Endometrium (tissue), 2 donors: ENCODE measurements around the gene NUDT4B.
"Not testable (repeated sequence)": the region's sequence is repeated elsewhere in the genome, so short reads cannot be mapped to it uniquely, and the experiment has no call there.

Experiments used
- FAIRE-seq: peaks from 2 replicates; lab custom pipeline; 2012; peaks lifted over from hg19 to GRCh38; lab: Jason Lieb, UNC
- donor health status: control.
- donor health status: control.

NUDT4B gene

DNA sequence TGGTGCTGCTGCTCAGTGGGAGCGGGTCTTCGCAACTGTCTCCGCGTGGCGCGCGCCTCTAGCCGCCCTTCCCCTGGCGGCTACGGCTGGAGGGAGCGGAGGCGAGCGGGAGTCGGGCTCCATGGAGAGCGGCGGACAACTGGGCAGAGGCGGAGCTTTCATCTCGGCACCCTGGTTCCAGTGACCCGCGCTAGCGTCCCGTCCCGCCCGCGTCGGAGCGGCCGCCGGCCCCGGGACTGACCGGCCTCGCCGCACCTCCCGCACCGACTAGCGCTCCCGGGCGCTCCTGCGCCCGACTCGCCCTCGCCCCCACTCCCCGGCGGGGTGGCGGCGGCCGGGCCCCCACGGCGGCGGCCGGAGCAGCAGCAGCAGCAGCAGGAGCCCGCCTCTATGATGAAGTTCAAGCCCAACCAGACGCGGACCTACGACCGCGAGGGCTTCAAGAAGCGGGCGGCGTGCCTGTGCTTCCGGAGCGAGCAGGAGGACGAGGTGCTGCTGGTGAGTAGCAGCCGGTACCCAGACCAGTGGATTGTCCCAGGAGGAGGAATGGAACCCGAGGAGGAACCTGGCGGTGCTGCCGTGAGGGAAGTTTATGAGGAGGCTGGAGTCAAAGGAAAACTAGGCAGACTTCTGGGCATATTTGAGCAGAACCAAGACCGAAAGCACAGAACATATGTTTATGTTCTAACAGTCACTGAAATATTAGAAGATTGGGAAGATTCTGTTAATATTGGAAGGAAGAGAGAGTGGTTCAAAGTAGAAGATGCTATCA lies at the start of gene NUDT4B:
NUDT4B (plus strand) TSS at position 212 of the 772 bp plus-strand sequence; CDS start at position 391, 179 bp downstream.
- not testable (repeated sequence) for FAIRE-seq

DNA sequence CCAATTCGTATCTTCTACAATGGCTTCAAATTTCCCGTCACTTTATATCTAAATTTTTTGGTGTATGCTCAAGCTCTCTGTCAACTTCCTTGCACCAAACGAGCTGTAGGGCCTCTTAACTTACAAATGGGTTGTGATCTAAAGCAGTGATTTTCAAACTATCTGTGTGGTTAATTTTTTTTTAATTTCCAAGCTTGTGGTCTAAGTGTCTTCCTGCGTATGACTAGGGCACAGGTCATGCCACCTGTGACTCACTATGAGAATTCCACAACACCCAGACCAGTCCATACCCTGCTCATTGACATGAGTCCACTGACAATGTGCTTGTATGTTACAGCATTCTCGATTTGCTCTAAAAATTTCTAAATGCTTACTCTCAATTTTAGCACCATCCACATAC lies 49.2 kb upstream of the NUDT4B start:
- FAIRE-seq = not testable (repeated sequence)

DNA sequence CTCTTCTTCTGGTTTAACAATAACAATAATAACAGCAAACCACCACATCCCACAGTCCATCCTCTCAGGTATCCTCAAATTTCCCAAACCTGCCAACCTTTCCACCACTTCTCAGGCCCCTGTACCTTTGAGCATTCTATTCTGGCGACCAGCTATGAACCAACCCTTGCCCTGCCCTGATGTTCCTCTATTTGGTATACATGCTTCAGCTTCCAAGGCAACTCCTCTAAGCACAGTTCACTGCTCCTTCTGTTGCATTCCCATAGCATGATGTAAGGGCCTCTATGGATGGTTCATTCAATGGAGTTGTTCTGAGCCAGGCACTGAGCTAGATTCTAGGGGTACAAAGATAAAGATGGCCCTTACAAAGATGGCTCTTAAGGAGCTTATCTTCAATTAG lies 46.3 kb upstream of the NUDT4B start:
- not testable (repeated sequence) for FAIRE-seq

DNA sequence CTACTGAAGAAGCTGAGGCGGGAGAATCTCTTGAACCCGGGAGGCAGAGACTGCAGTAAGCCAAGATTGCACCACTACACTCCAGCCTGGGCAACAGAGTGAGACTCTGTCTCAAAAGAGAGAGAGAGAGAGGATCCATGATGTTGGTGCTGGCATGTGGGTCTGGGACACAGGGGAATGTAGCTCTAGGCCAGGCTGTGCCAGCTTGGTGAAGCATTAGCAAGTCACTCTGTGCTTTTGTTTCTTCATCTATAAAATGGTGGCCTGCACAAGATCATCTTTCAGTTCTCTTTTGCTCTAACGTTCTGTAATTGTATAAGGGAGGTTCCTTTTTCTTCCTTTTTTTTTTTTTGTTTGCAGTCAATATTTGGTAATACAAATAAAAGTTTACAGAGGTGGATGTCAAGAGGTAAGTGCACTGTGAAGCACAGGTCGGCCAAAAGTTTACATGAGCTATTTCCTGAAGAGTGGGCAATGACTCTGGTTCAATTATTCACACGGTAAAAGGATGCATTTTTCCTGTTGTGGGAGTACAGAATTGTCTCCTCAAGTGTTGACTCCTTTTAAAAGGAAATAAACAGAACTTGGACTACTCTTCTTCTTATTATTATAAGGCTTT lies 44.5 kb upstream of the NUDT4B start:
- not testable (repeated sequence) for FAIRE-seq

DNA sequence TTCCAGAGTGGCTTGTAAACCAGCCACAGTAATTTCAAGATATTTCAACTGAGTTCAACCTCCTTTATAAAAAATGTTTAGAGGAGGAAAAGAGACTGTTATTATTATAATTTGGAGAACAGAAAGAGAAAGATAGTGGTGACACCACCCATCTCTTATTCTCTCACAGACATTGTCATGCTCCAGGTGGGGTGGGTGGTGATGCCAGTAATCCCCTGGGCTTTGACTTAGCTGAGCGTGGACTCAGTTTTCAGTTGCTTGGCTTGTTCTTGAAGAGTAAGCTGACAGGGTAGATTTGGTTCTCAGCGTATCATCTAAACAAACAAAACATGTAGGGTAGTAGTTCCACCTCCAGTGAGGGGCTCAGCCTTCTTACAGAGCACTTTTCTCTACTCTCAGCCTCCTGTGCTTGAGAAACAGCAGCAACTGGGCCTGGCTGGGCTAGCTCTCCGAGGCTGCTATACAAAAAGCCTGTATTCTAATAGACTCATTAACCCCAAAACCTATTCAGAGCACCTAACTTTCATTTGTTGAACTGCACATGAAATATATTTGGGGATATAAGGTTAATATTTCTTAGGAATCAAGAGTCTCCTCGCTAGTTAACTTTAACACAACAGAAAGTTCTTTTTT lies 43.1 kb upstream of the NUDT4B start:
- FAIRE-seq = not testable (repeated sequence)

DNA sequence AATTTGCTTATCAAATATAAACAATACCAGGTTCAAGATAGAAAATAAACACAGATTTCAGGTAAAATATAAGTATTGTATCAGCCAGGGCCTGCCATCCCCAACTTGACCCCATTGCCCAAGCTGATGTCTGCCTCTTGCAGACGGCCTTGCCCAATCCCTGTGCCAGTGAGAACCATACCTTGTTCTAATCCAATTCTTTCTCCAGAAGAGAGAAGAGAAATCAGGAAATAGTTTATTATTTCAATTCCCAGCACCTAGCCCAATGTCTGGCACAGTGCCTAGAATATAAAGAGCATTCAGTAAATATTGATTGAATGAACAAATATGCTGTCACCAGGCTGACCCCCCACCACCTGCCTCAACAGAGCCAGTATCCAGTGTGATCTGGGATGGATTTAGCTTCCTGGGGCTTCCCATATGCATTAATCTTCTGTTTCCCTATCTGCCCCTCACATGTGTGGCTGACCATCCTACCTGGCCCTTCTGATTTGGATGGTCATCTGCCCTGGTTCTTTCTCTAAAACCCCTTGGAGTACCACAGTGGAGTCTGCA lies 39.7 kb upstream of the NUDT4B start:
- FAIRE-seq = not testable (repeated sequence)

DNA sequence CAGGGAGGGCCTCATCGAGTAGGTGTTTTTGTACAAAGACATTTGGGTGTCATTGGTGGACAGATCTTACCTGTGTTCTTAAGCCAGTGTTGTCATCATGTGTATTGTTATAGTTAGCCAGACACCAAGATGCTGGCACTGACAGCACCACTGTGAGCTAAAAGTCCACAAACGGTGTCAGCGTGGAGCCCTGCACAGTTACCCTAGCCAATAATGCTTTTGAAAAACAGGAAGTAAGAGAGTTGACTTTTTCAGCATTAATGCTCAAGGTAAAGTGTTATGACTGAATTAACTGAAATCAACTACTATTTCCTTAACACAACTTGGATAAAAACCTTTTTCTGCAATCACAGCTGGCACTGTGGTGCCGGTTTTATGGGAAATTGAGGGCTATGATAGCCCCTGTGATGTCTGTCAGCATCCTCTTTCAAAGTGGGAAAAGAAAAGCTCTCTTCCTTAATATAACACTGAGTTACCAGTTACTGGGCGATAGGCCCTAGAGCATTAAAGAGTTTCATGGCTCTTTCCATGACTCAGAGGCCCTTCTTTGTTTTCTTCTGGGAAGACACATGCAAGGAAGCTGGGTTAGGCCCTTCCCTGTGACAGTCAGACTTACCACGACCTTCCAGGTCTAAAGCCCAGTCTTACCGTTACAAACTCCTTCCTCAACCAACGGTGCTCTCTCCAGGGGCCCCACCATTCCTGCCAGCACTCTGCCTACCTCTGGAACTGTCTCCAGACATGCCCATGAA lies 37.6 kb upstream of the NUDT4B start:
- FAIRE-seq = not testable (repeated sequence)

DNA sequence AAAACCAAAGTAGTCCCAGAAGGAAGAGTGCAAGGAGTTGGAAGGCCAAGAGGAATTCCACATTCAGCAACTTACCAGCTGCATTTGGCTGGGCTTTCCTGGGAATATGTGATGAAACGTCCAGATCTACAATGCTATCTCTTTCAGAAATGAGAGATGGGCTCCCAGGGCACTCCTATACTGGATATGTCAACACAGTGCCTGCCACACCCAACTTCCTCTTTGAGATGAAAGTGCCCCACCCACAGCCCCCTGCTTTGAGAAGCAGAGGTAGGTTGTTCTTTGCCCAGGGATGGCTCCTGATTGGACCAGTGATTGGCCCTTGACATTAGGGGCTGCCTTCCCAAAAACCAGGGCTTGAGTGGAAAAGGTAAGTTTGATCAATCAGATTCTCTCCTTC lies 36.2 kb upstream of the NUDT4B start:
- FAIRE-seq = not testable (repeated sequence)

DNA sequence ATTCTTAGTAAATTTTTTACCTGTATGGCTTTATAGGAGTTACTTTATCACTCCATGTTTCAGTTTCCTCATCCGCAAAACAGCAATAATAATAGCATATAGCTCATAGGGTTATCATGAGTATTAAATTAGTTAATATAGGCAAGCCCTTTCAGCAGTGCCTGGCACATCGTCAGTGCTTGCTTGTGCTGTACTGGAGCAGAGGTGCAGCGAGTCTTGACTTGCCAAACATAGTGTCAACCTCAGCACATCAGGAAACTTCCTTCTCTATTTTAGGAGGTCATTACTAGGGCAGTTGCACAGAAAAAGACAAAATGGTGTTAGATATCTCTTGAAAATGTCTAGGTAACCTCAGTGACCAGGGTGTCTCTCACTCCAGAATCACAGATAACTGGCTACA lies 33.1 kb upstream of the NUDT4B start:
- FAIRE-seq = not testable (repeated sequence)

DNA sequence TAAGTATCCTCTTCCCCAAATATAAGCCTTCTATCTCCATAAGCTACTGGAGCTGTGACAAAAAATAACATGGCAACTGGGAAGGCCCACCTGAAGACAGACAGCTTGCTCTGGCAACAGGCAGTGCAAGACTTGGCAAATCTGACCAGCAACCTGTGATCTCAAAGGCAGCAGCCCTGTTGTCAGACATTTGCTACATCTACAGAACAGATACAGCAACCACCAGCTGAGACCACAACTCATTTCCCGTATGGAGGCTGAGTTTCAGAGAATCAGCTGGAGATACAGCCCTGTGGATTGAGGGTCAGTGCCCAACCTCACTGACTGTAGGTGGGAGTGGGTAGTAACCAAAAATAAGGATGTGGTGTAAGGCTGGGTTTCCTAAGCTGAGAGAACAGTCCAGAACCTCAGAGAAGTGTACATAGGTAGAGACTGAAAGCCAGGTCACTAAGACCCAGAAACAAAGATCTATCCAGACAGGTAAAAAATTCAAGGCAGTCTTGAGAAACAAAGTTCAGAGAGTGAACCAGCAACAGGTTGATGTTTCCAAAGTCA lies 31.5 kb upstream of the NUDT4B start:
- FAIRE-seq = not testable (repeated sequence)

DNA sequence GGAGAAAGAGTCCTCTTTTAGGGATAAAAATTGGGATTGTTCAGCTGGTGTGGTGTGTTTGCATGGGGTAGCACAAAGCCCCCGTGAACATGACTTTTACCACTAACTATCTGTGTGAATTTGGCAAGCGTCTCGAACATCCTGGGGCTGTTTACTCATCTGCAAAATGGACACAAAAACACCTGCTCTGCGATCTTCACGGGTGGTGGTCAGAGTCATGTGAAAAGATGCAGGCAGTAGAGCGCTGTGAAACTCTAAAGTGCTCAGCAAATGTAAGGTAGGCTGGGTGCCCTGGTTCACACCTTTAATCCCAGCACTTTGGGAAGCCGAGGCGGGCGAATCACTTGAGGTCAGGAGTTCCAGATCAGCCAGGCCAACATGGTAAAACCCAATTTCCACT lies 27.7 kb upstream of the NUDT4B start:
- not testable (repeated sequence) for FAIRE-seq

DNA sequence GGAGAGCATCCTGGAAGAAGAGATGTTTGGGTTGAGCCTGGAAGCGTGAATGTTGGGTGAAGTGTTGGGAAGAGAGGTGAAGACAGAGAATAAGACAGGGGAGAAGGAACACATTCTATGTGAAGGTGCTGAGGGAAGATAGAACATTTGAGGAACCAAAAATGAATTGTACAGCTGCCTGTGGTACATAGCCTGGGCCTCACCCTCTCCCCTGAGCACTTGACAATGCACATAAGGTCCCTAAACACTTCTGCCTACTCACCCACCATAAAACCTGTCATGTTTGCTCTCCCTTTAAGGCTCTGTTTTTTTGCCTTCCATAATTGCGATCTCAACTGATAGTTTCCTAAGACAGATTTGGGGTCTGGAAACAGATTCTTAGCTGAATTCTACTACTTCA lies 25.8 kb upstream of the NUDT4B start:
- not testable (repeated sequence) for FAIRE-seq

DNA sequence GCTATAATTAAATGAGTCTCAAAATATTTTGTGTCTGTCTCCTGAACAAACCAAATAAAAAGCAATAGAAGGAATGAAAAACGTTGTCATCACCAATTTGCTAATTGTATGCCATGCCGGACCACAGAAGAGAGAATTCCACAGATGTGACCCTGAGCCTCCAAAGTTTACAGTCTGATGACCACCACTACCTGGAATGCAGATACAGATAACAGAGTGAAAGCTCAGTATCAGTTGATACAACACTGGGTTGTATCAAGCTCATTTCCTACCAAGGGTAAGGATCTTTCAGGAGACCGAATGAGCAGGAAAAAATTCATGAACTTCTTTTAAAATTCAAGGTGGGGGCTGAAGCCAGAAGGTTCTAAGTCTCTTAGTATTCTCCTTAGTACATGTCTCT lies 25.1 kb upstream of the NUDT4B start:
- not testable (repeated sequence) for FAIRE-seq

DNA sequence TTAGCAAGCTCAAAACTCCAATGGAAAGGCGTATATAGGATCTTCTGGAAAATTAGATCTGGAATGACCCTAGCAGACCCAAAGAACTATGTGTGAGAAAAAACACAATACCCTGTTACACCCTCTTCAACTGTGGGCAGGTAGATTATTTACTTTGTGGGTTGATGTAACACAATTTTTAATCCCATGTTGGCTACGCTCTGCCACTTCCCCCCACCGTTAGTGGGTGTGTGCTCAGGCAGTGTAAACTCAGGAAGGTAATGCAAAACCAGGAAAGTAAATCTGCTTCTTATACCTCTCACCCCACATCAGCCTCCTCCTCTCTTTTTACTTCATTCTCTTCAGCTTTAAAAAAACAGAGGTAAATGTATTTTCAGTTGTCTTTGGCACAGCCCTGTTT lies 23.7 kb upstream of the NUDT4B start:
- not testable (repeated sequence) for FAIRE-seq

DNA sequence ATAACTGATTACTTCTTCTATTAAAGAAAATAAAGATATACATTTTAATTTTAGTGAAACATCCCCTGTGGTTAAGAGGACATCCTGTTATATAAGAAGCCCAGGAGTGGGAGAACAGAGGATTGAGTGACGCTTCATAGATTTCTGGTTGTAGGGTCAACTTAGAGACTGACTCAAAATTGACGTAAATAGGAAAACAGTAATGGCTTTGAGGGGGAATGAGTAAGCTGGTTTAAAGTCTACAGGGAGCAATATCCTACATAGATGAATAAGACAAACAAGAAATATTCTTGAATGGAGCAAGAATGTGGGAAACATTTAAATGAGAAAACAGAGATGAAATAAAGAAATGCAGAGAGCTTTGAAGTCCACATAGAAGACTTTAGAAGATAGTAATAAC lies 20.7 kb upstream of the NUDT4B start:
- FAIRE-seq = not testable (repeated sequence)

DNA sequence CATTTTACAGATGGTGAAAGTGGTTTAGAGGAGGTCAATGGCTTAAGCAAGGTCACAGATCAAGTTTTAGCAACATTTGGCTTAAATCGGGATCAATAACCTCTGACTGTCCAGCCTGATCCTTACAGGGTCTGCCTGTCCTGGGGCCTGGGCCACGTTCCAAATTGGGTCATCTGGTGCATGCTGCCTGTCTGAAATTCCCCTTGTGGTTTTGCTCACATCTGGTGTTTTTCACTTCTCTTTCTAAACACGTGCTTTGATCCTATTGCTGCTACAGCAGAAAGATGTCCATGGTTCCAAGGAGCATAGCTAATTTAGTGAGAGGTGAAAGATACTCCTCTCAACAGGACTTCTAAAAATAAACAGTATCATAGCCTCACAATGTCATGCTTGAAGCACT lies 19.4 kb upstream of the NUDT4B start:
- peak; percentile 94 for FAIRE-seq

DNA sequence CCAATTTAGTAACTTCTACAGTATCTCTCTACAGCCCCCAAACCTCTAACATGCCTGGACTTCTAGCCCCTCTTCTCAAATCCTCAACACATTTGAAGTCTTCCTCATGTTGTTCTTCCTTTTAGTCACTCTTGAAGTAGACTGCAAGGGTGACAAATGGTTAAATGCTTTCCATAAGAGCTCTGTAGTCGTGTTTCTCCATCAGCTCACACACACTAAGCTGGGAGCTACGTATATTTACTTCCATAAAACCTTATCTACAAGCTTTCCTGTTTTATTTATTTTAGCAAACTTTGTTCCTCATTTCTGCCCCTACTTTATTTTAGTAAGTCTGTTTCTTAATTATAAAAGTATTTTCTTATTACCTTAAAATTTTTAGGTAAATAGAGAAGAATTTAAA lies 19.0 kb upstream of the NUDT4B start:
- not testable (repeated sequence) for FAIRE-seq

DNA sequence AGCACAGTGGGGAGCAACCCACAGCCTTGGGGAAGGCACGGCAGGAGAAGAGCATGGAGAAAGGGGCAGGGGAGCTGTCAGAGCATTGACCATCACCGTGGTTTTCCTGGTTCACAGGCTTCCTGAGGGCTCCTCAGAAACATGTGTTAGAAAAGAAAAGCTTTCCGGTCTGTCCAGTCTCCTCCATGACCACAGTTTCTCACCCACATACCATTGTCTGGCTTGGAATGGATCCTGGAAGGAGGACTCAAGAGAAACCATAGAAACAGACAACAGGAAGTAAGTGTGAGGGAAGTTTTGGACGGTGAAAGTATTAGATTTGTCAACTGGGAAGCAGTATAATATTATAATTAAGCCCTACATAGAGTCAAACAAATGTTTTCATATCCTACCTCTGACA lies 16.3 kb upstream of the NUDT4B start:
- FAIRE-seq = not testable (repeated sequence)

DNA sequence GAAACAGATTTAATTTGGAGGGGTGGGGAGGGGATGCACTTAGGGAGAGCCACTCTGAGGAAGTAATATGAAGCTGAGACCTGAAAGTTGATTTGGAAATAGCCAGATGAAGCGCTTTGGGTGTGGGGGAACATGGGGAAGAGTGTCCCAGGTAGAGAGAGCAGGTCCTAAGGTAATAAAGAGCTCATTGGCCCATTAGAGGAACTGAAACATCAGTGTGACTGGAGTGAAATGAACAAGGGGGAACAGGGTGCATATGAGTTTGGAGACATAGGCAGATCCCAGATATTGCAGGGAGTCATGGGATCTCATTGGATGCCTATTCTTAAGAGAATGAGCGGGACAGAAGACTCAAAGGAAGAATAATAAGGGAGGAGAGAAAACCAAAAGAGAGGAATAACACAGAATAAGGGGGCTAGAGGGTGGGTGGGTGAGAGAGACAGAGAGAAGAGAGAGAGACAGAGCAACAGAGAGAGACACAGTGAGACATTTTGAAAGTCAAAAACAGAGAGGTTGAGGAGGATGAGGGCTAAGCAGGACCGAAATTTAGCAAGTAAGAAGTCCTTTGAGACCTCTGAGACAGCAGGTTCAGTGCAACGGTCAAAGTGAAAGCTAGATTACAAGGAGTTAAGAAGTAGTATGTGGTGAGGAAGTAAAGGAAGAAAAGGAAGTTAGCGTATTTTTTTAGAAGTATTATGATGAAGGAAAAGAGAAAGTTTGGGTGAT lies 14.8 kb upstream of the NUDT4B start:
- FAIRE-seq = not testable (repeated sequence)

DNA sequence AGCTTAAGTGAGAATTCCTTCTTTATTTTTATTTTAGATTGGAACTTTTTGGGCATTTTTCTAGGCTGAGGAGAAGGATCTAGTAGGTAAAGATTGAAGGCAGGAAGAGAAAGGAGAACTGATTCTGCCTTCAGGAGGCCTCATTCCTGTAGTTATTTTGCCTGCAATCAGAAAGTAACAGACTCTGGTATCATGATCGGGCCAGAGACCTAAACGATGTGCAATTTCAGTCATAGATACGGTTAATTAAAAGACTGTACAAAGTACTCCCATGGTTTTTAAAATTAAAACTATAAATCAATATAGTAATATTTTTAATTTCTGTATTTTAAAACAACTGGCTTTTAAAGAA lies 14.3 kb upstream of the NUDT4B start:
- not testable (repeated sequence) for FAIRE-seq

DNA sequence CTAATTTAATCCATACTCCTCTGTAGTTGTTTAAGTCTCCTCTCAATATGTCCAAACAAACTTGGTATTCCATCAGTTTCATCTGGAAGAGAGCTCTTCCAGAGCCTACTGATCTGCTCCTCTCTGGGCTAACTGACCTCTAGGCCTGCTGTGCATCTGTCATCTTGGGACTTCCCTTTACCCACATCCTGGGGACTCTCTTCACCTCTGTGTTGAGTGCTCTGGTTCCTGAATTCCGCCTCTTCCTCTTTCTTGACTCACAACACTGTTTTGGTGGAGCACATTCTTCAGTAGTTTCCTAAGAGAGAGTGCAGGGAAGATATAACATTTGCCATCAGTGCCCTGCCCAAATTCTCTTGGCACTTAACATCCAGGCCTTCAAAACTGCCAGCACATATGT lies 13.0 kb upstream of the NUDT4B start:
- not testable (repeated sequence) for FAIRE-seq
